ENCODE measurements around the gene MTR.

MTR gene

GRCh38 chr1:236795035-236795756, at the start of gene MTR:
Gene MTR, plus strand, starts transcription at chr1:236795292. Its CDS starts 412 bp downstream, at chr1:236795704.
- peak; percentile 95 to 98 for DNase-seq

GRCh38 chr1:236746785-236747184, 48.3 kb upstream of the MTR start:
- DNase-seq: no peak

- no peak for DNase-seq
Measured at GRCh38 chr1:236747311-236747985, 47.6 kb upstream of the MTR start.

GRCh38 chr1:236748268-236748870, 46.7 kb upstream of the MTR start:
- no peak for DNase-seq

GRCh38 chr1:236750928-236751327, 44.2 kb upstream of the MTR start:
- no peak for DNase-seq

- no peak for DNase-seq
Measured at GRCh38 chr1:236751385-236751784, 43.7 kb upstream of the MTR start.

- no peak for DNase-seq
Measured at GRCh38 chr1:236751935-236752334, 43.2 kb upstream of the MTR start.

GRCh38 chr1:236753516-236753915, 41.6 kb upstream of the MTR start:
- DNase-seq: peak in 1 of 2 donors; percentile 28

GRCh38 chr1:236753964-236754363, 41.1 kb upstream of the MTR start:
- no peak for DNase-seq

- no peak for DNase-seq
Measured at GRCh38 chr1:236754525-236755210, 40.4 kb upstream of the MTR start.

- DNase-seq: no peak
Measured at GRCh38 chr1:236757640-236758039, 37.5 kb upstream of the MTR start.

GRCh38 chr1:236759252-236759859, 35.7 kb upstream of the MTR start:
- DNase-seq: no peak

GRCh38 chr1:236760480-236760879, 34.6 kb upstream of the MTR start:
- no peak for DNase-seq

GRCh38 chr1:236760986-236761385, 34.1 kb upstream of the MTR start:
- DNase-seq: no peak

- no peak for DNase-seq
Measured at GRCh38 chr1:236761397-236762132, 33.5 kb upstream of the MTR start.

GRCh38 chr1:236762410-236762809, 32.7 kb upstream of the MTR start:
- no peak for DNase-seq

GRCh38 chr1:236765831-236766230, 29.3 kb upstream of the MTR start:
- no peak for DNase-seq

GRCh38 chr1:236766506-236766905, 28.6 kb upstream of the MTR start:
- DNase-seq: no peak

GRCh38 chr1:236767276-236767675, 27.8 kb upstream of the MTR start:
- DNase-seq: no peak

GRCh38 chr1:236768601-236769000, 26.5 kb upstream of the MTR start:
- no peak for DNase-seq

- no peak for DNase-seq
Measured at GRCh38 chr1:236773919-236774318, 21.2 kb upstream of the MTR start.

- no peak for DNase-seq
Measured at GRCh38 chr1:236774926-236775325, 20.2 kb upstream of the MTR start.

Measured in hippocampal formation (tissue), 2 donors.